PC-3 (cell line): Measurements from ENCODE around the gene SERBP1.

Experiments used
- EZH2 ChIP-seq: fragments of 300-600 bp; sonication (generic); IDR thresholded peaks from one replicate; pipeline ENCODE4 v1.6.1; 2017; ENCODE audit warnings: antibody characterized with exemption, mild to moderate bottlenecking, low read length; ENCODE audit not compliant: unreplicated experiment
- EZH2phosphoT487 ChIP-seq: fragments of 300-600 bp; sonication (generic); IDR thresholded peaks from 2 replicates; pipeline ENCODE4 v1.6.1; 2018; ENCODE audit warnings: mild to moderate bottlenecking, antibody characterized with exemption, low read length, borderline replicate concordance
- TF ChIP-seq, protein P1 (sequence below): fragments of 300-600 bp; sonication (generic); conservative IDR thresholded peaks from 2 replicates; pipeline ENCODE4 v1.5.1; 2017; ENCODE audit warnings: antibody characterized with exemption, low read depth, mild to moderate bottlenecking, low read length

DNA sequence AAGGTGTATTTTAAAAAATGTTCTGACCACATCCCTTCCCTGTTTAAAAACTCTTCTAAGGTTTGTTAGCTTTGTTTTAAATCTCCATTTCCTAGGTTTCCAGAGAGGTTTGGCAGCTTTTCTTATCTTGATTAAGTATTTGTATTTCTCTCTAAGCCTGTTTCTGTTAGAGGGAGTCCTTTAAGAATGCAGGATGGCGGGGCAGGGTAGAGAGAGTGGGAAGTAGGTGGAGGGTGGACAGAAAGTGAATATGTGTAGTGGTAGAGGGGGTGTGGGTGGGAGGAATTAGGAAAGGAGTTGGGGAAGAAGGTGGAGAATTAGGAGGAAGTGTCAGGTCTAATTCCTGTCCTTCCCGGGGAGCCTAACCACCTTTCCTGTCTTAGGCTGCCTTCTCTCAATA, 21.2 kb upstream of the SERBP1 start:
- TF ChIP-seq, protein P1, sequence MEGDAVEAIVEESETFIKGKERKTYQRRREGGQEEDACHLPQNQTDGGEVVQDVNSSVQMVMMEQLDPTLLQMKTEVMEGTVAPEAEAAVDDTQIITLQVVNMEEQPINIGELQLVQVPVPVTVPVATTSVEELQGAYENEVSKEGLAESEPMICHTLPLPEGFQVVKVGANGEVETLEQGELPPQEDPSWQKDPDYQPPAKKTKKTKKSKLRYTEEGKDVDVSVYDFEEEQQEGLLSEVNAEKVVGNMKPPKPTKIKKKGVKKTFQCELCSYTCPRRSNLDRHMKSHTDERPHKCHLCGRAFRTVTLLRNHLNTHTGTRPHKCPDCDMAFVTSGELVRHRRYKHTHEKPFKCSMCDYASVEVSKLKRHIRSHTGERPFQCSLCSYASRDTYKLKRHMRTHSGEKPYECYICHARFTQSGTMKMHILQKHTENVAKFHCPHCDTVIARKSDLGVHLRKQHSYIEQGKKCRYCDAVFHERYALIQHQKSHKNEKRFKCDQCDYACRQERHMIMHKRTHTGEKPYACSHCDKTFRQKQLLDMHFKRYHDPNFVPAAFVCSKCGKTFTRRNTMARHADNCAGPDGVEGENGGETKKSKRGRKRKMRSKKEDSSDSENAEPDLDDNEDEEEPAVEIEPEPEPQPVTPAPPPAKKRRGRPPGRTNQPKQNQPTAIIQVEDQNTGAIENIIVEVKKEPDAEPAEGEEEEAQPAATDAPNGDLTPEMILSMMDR, result no peak
- TF ChIP-seq EZH2 (no peak), EZH2phosphoT487 (no peak)
